SK-N-SH (cell line): Measurements from ENCODE around the gene SCAMP2. TPM values are rescaled to one million over a fixed set of nuclear protein-coding genes. Genes with fewer than 3 reads are reported as not detected.

Experiments
- CTCF ChIA-PET: fragments of 300-600, 350-600 bp; formaldehyde crosslinking; extraction: SDS; loops from one replicate; lab custom pipeline; 2021; lab: Yijun Ruan, JAX
- POLR2A ChIA-PET: fragments of 350-600 bp; sonication (Branson Sonifier 250); formaldehyde crosslinking; extraction: SDS; loops from one replicate; lab custom pipeline; 2020; ENCODE audit warnings: antibody characterized with exemption, inconsistent platforms; lab: Yijun Ruan, JAX
- DNase-seq: peaks from one replicate; pipeline ENCODE4 v3.0.0; 2012
- H2AFZ ChIP-seq: fragments of 200-600 bp; sonication (generic); 2 replicates; pipeline ENCODE4 v1.8.1; 2016; ENCODE audit warnings: antibody characterized with exemption, mild to moderate bottlenecking, low read depth
- H3F3A ChIP-seq: fragments of 200-600 bp; sonication (generic); replicated peaks from 2 replicates; pipeline ENCODE3; 2016; ENCODE audit warnings: antibody characterized with exemption, mild to moderate bottlenecking; ENCODE audit not compliant: insufficient read depth
- H3K27ac ChIP-seq, 2 experiments: fragments of 200-500 bp in 1 of 2; fragments of 200-600 bp in 1 of 2; sonication (Bioruptor generic) in 1 of 2; sonication (generic), shearing (Covaris generic) in 1 of 2; 2 replicates each; pipeline versions ENCODE4 v1.5.1 to v1.6.1; 2014 to 2016; ENCODE audit warnings: low read depth in 2 of 2, inconsistent platforms in 1 of 2, low read length in 1 of 2, mild to moderate bottlenecking in 1 of 2, mixed read lengths in 1 of 2
- H3K27me3 ChIP-seq: fragments of 200-600 bp; sonication (generic), shearing (Covaris generic); 2 replicates; pipeline ENCODE4 v1.6.1; 2016; ENCODE audit warnings: mixed run types; ENCODE audit not compliant: insufficient read depth
- H3K36me3 ChIP-seq, 2 experiments: fragments of 200-500 bp in 1 of 2; fragments of 200-600 bp in 1 of 2; sonication (Bioruptor generic) in 1 of 2; sonication (generic) in 1 of 2; replicated peaks in 1 of 2; 2 replicates each; pipeline versions ENCODE3 to v1.5.1; 2014 to 2016; ENCODE audit warnings: low read length in 1 of 2, mild to moderate bottlenecking in 1 of 2; ENCODE audit not compliant: insufficient read depth in 2 of 2, control insufficient read depth in 1 of 2
- H3K4me1 ChIP-seq, 2 experiments: fragments of 200-500 bp in 1 of 2; fragments of 200-600 bp in 1 of 2; sonication (Bioruptor generic) in 1 of 2; sonication (generic), shearing (Covaris generic) in 1 of 2; 2 replicates each; pipeline versions ENCODE4 v1.5.1 to v1.6.1; 2014 to 2016; ENCODE audit warnings: low read depth in 1 of 2, low read length in 1 of 2, mixed run types in 1 of 2; ENCODE audit not compliant: insufficient read depth in 2 of 2, control insufficient read depth in 1 of 2
- H3K4me2 ChIP-seq: fragments of 200-600 bp; sonication (generic), shearing (Covaris generic); 2 replicates; pipeline ENCODE4 v1.6.1; 2017; ENCODE audit warnings: mixed run types
- H3K4me3 ChIP-seq, 2 experiments: fragments of 200-500 bp in 1 of 2; fragments of 200-600 bp in 1 of 2; sonication (Bioruptor generic) in 1 of 2; sonication (generic), shearing (Covaris generic) in 1 of 2; 2 replicates each; pipeline versions ENCODE4 v1.5.1 to v1.8.1; 2014 to 2016; ENCODE audit warnings: low read depth in 2 of 2, inconsistent platforms in 1 of 2, low read length in 1 of 2, mild to moderate bottlenecking in 1 of 2, mixed read lengths in 1 of 2, moderate library complexity in 1 of 2
- H3K79me2 ChIP-seq: fragments of 200-600 bp; sonication (generic); 2 replicates; pipeline ENCODE4 v1.8.1; 2017; ENCODE audit warnings: mild to moderate bottlenecking; ENCODE audit not compliant: insufficient read depth
- H3K9ac ChIP-seq: fragments of 200-600 bp; sonication (generic); 2 replicates; pipeline ENCODE4 v1.6.1; 2017; ENCODE audit warnings: mixed run types
- H3K9me2 ChIP-seq: fragments of 200-600 bp; sonication (generic); 2 replicates; pipeline ENCODE4 v1.6.1; 2017; ENCODE audit warnings: mixed run types
- H3K9me3 ChIP-seq: fragments of 200-600 bp; sonication (generic); 2 replicates; pipeline ENCODE4 v1.6.1; 2017; ENCODE audit warnings: mixed run types, mild to moderate bottlenecking, moderate library complexity
- H4K20me1 ChIP-seq: fragments of 200-600 bp; sonication (generic); 2 replicates; pipeline ENCODE4 v1.6.1; 2017; ENCODE audit warnings: mild to moderate bottlenecking, mixed run types; ENCODE audit not compliant: insufficient read depth
- EP300 ChIP-seq, 2 experiments: IDR thresholded peaks; 2 replicates each; pipeline versions ENCODE4 v1.4.0 to v1.6.1; 2012; ENCODE audit warnings: borderline replicate concordance in 1 of 2, low read depth in 1 of 2, low read length in 1 of 2
- EZH2phosphoT487 ChIP-seq: fragments of 200-600 bp; sonication (generic); IDR thresholded peaks from 2 replicates; pipeline ENCODE4 v1.6.1; 2017; ENCODE audit warnings: low read depth, mixed run types, mild to moderate bottlenecking, antibody characterized with exemption, moderate library complexity, borderline replicate concordance
- FOSL2 ChIP-seq: IDR thresholded peaks from 2 replicates; pipeline ENCODE4 v1.4.0; 2012; ENCODE audit warnings: low read depth, mild to moderate bottlenecking, moderate library complexity, borderline replicate concordance
- FOXJ3 ChIP-seq: sonication (generic); formaldehyde crosslinking; IDR thresholded peaks from 2 replicates; pipeline ENCODE4 v1.5.1; 2020; ENCODE audit warnings: mild to moderate bottlenecking, missing genetic modification reagents
- FOXM1 ChIP-seq: IDR thresholded peaks from 2 replicates; pipeline ENCODE4 v1.4.0; 2012; ENCODE audit warnings: low read depth, mild to moderate bottlenecking
- GABPA ChIP-seq: IDR thresholded peaks from 2 replicates; pipeline ENCODE4 v1.4.0; 2012; ENCODE audit warnings: low read depth, mild to moderate bottlenecking
- MEF2A ChIP-seq: IDR thresholded peaks from 2 replicates; pipeline ENCODE4 v1.4.0; 2012; ENCODE audit warnings: low read depth, borderline replicate concordance
- MXI1 ChIP-seq: IDR thresholded peaks from 2 replicates; pipeline ENCODE4 v1.6.1; 2012; ENCODE audit warnings: mild to moderate bottlenecking, low read depth, low read length, improper control_type of control experiment
- POLR2AphosphoS5 ChIP-seq: IDR thresholded peaks from 2 replicates; pipeline ENCODE4 v1.6.1; 2012; ENCODE audit warnings: low read depth, low read length
- RFX5 ChIP-seq: IDR thresholded peaks from 2 replicates; pipeline ENCODE4 v1.6.1; 2012; ENCODE audit warnings: mild to moderate bottlenecking, improper control_type of control experiment, low read length
- SIN3A ChIP-seq: IDR thresholded peaks from 2 replicates; pipeline ENCODE4 v1.6.1; 2012; ENCODE audit warnings: low read depth, mild to moderate bottlenecking, low read length, moderate library complexity, borderline replicate concordance
- TAF1 ChIP-seq: IDR thresholded peaks from 2 replicates; pipeline ENCODE4 v1.6.1; 2012; ENCODE audit warnings: low read depth, mild to moderate bottlenecking, low read length, moderate library complexity, borderline replicate concordance
- TEAD4 ChIP-seq: IDR thresholded peaks from 2 replicates; pipeline ENCODE4 v1.4.0; 2012; ENCODE audit warnings: mild to moderate bottlenecking, borderline replicate concordance; ENCODE audit not compliant: insufficient read depth
- WGBS: methylation state at CpG from one replicate; pipeline ENCODE4 v1.1.6; 2017; ENCODE audit warnings: low lambda C conversion rate; 5-methylcytosine and 5-hydroxymethylcytosine counted together
- polyA plus RNA-seq, 3 experiments: library from polyadenylated mRNA; depleted of rRNA; stranded (reverse); fragments of >200 nt; gene quantifications; 2 replicates each; pipeline ENCODE4 v1.2.3, GENCODE V29; 2012
- TF ChIP-seq, protein P1 (sequence below): fragments of 150-350 bp; IDR thresholded peaks from 2 replicates; pipeline ENCODE4 v1.6.1; 2017; ENCODE audit warnings: antibody characterized with exemption, low read length, low read depth, borderline replicate concordance
- TF ChIP-seq, protein P2 (sequence below): IDR thresholded peaks from 2 replicates; pipeline ENCODE4 v1.4.0; 2012; ENCODE audit warnings: low read depth, borderline replicate concordance
- TF ChIP-seq, protein P3 (sequence below): fragments of 200-600 bp; sonication (generic); IDR thresholded peaks from 2 replicates; pipeline ENCODE4 v1.6.1; 2017; ENCODE audit warnings: antibody characterized with exemption, mild to moderate bottlenecking, moderate library complexity
- TF ChIP-seq, protein P4 (sequence below): IDR thresholded peaks from 2 replicates; pipeline ENCODE4; 2012

SCAMP2 gene
- polyA plus RNA-seq, 1 of the 3 experiments (the other 2 are of a cell fraction): 88.1 TPM

DNA sequence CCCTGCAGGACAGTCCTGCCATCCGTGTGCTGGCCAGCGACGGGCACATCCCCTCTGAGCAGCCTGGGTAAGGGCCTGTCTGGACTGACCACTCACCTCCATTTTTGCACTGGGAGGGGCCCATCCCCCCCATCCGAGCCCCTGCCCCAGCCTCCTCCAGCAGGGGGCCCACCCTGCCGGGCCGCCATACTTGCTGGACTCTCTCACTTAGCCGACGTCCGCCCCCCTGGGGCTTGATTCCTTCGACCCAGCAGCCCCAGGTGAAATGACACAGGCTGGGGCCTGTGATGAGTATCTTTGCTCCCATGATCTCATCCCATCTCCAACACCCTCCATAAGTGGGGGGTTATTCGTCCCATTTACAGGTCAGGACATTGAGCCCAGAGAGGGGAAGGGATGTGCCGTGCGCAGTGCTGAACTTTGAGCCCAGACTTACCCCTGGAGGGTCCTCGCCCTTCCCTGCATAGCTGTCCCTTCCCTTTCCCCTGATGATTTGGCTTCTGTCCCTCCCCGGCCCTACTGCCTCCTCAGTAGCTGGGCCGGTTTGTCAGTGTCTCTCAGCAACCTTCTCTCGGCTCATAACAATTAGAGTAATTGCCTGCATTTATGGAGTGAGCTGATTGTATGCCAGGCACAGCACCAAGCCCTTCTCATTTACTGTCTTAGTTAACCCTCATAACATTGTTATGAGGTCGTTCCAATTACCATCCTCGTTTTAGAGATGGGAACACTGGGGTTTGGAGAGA lies 56.4 kb downstream of the SCAMP2 start:
- Histone ChIP-seq H3K9me2 (no peaks in the 10 kb centered on the region), H3K4me3 (no peak overlapping the region), H3K4me2 (no peak overlapping the region), H3F3A (no peaks in the 10 kb centered on the region), H3K9me3 (no peaks in the 10 kb centered on the region), H3K27me3 (no peaks in the 10 kb centered on the region), H2AFZ (no peak overlapping the region), H3K36me3 (no peaks in the 10 kb centered on the region), H3K9ac (no peak overlapping the region), H3K27ac (peak overlapping the region in 1 of 2 experiments; percentile 13; a peak in 1 of 4 replicates), H4K20me1 (no peaks in the 10 kb centered on the region), H3K4me1 (peaks cover 0 to 37% of the 10 kb centered on the region in 2 experiments; a peak in 1 of 4 replicates), H3K79me2 (no peaks in the 10 kb centered on the region)
- CTCF ChIA-PET: interaction anchor here (1.2 to 5.6 kb wide), 12 partner anchors 8 to 183 kb away, joined by 3 to 31 read pairs (median 6); partner anchors contain the start of gene CPLX3
- 60% methylated on average over 16 of the region's 19 CpGs for WGBS
- TF ChIP-seq, protein P1, sequence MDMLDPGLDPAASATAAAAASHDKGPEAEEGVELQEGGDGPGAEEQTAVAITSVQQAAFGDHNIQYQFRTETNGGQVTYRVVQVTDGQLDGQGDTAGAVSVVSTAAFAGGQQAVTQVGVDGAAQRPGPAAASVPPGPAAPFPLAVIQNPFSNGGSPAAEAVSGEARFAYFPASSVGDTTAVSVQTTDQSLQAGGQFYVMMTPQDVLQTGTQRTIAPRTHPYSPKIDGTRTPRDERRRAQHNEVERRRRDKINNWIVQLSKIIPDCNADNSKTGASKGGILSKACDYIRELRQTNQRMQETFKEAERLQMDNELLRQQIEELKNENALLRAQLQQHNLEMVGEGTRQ: no peak
- TF ChIP-seq, protein P2, sequence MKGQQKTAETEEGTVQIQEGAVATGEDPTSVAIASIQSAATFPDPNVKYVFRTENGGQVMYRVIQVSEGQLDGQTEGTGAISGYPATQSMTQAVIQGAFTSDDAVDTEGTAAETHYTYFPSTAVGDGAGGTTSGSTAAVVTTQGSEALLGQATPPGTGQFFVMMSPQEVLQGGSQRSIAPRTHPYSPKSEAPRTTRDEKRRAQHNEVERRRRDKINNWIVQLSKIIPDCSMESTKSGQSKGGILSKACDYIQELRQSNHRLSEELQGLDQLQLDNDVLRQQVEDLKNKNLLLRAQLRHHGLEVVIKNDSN: no peak
- no peak for TF ChIP-seq POLR2AphosphoS5
- no peak for TF ChIP-seq MXI1
- no peak for TF ChIP-seq RFX5
- TF ChIP-seq, protein P3, sequence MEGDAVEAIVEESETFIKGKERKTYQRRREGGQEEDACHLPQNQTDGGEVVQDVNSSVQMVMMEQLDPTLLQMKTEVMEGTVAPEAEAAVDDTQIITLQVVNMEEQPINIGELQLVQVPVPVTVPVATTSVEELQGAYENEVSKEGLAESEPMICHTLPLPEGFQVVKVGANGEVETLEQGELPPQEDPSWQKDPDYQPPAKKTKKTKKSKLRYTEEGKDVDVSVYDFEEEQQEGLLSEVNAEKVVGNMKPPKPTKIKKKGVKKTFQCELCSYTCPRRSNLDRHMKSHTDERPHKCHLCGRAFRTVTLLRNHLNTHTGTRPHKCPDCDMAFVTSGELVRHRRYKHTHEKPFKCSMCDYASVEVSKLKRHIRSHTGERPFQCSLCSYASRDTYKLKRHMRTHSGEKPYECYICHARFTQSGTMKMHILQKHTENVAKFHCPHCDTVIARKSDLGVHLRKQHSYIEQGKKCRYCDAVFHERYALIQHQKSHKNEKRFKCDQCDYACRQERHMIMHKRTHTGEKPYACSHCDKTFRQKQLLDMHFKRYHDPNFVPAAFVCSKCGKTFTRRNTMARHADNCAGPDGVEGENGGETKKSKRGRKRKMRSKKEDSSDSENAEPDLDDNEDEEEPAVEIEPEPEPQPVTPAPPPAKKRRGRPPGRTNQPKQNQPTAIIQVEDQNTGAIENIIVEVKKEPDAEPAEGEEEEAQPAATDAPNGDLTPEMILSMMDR: no peak
- TF ChIP-seq FOXM1: no peak
- TF ChIP-seq GABPA: no peak
- no peak for TF ChIP-seq FOSL2
- peak; percentile 59 for DNase-seq
- POLR2A ChIA-PET: interaction anchor here (0.8 kb wide), 1 partner anchor 20 kb away, joined by 3 read pairs; no protein-coding TSS in a partner anchor

DNA sequence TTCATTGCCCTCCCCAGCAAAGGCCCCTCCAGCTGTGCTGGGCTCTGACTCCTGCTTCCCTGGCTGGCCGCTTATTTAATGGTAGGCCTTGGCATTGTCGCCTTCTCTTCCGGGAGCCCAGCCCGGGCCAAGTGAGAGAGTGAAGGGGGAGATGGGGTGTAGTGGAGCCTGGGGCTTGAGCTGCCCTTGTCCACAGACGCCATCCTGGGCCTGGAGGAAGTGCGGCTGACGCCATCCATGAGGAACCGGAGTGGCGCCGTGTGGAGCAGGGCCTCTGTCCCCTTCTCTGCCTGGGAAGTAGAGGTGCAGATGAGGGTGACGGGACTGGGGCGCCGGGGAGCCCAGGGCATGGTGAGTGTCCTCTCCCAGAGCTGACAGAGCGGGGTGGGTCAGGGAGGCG lies 57.2 kb downstream of the SCAMP2 start:
- no peaks in the 10 kb centered on the region for H4K20me1 ChIP-seq
- ChIA-PET POLR2A (no interaction called here), CTCF (interaction anchor here (1.2 to 5.6 kb wide), 7 partner anchors 10 to 182 kb away, joined by 3 to 31 read pairs (median 5); partner anchors contain the start of genes CPLX3 and CSK)
- DNase-seq: no peak
- H3K4me3 ChIP-seq: no peak overlapping the region
- no peak overlapping the region for H3K4me2 ChIP-seq
- no peaks in the 10 kb centered on the region for H3K27me3 ChIP-seq
- H3K79me2 ChIP-seq: no peaks in the 10 kb centered on the region
- no peaks in the 10 kb centered on the region for H3F3A ChIP-seq
- peaks cover 0 to 29% of the 10 kb centered on the region in 2 experiments; a peak in 1 of 4 replicates for H3K4me1 ChIP-seq
- TF ChIP-seq TAF1: no peak
- no peak for TF ChIP-seq MEF2A
- TF ChIP-seq EP300 (IDR thresholded peaks at IDR 0.05; ENCODE audit: borderline replicate concordance in 1 of 2, low read depth in 1 of 2, low read length in 1 of 2): no peak
- TF ChIP-seq TEAD4: no peak
- TF ChIP-seq FOXJ3 (CRISPR knock-in tag): no peak
- TF ChIP-seq EZH2phosphoT487: no peak
- no peak for TF ChIP-seq SIN3A
- TF ChIP-seq, protein P2: no peak
- TF ChIP-seq, protein P4, sequence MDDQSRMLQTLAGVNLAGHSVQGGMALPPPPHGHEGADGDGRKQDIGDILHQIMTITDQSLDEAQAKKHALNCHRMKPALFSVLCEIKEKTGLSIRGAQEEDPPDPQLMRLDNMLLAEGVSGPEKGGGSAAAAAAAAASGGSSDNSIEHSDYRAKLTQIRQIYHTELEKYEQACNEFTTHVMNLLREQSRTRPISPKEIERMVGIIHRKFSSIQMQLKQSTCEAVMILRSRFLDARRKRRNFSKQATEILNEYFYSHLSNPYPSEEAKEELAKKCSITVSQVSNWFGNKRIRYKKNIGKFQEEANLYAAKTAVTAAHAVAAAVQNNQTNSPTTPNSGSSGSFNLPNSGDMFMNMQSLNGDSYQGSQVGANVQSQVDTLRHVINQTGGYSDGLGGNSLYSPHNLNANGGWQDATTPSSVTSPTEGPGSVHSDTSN: no peak
- no peaks in the 10 kb centered on the region for H3K36me3 ChIP-seq
- H3K9me3 ChIP-seq: no peaks in the 10 kb centered on the region
- H2AFZ ChIP-seq: no peak overlapping the region
- no peak overlapping the region for H3K9ac ChIP-seq
- H3K9me2 ChIP-seq: no peaks in the 10 kb centered on the region
- no peak overlapping the region for H3K27ac ChIP-seq
- WGBS: 93% methylated on average over 14 of the region's 15 CpGs
